ENCODE measurements around the gene IGBP1. TPM values are rescaled to one million over a fixed set of nuclear protein-coding genes. Genes with fewer than 3 reads are reported as not detected.
"Not testable (repeated sequence)": the region's sequence is repeated elsewhere in the genome, so short reads cannot be mapped to it uniquely, and the experiment has no call there.

The IGBP1 gene
- total RNA-seq, 1 experiment from 2014 or later = 57.6 TPM

GRCh38 chrX:70117738-70118137, 15.5 kb upstream of the IGBP1 start:
- Histone ChIP-seq H3K9me2 (ENCODE audit: insufficient read depth) (no peaks in the 10 kb centered on the region), H3K4me2 (no peak overlapping the region), H3K4me3 (no peak overlapping the region), H3K36me3 (ENCODE audit: low read depth) (no peaks in the 10 kb centered on the region), H4K20me1 (ENCODE audit: insufficient read depth) (no peaks in the 10 kb centered on the region), H3K79me2 (ENCODE audit: low read depth) (no peaks in the 10 kb centered on the region), H3K27ac (no peak overlapping the region), H2AFZ (no peak overlapping the region), H3K4me1 (replicated peaks; ENCODE audit: insufficient read depth) (no peaks in the 10 kb centered on the region), H3K27me3 (ENCODE audit: insufficient read depth, low read depth) (peaks cover 19% of the 10 kb centered on the region), H3F3A (ENCODE audit: insufficient read depth, low read depth) (no peaks in the 10 kb centered on the region), H3K9me3 (ENCODE audit: insufficient read depth, low read depth) (no peaks in the 10 kb centered on the region)
- POLR2A ChIA-PET (ENCODE audit: unreplicated experiment) = no interaction called here
- intact Hi-C loops (cut with micrococcal nuclease; ENCODE audit: unreplicated experiment) = no loop called here
- no peak for DNase-seq
- TF ChIP-seq CTCF (conservative IDR thresholded peaks at IDR 0.05) (no peak), EZH2 (IDR thresholded peaks at IDR 0.05; ENCODE audit: low read depth) (no peak)
- CTCF ChIA-PET = no interaction called here
- no TSS peak for BruUV-seq (replicated peaks)

DNA sequence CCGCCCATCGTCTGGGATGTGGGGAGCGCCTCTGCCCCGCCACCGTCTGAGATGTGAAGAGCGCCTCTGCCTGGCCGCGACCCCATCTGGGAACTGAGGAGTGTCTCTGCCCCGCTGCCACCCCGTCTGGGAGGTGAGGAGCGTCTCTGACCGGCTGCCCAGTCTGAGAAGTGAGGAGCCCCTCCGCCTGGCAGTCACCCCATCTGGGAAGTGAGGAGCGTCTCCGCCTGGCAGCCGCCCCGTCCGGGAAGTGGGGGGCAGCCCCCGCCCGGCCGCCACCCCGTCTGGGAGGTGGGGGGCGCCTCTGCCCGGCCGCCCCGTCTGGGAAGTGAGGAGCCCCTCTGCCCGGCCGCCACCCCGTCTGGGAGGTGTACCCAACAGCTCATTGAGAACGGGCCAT, 10.2 kb upstream of the IGBP1 start:
- intact Hi-C loops (cut with micrococcal nuclease; ENCODE audit: unreplicated experiment); H3K36me3 ChIP-seq (ENCODE audit: low read depth); POLR2A ChIA-PET (ENCODE audit: unreplicated experiment); H3K9me2 ChIP-seq (ENCODE audit: insufficient read depth); H2AFZ ChIP-seq; H3F3A ChIP-seq (ENCODE audit: insufficient read depth, low read depth); H3K79me2 ChIP-seq (ENCODE audit: low read depth); H3K4me1 ChIP-seq (replicated peaks; ENCODE audit: insufficient read depth); H3K9me3 ChIP-seq (ENCODE audit: insufficient read depth, low read depth); H3K4me3 ChIP-seq; H3K4me2 ChIP-seq; CTCF ChIA-PET; H4K20me1 ChIP-seq (ENCODE audit: insufficient read depth); BruUV-seq (replicated peaks); DNase-seq; H3K27ac ChIP-seq: not testable (repeated sequence)
- H3K27me3 ChIP-seq (ENCODE audit: insufficient read depth, low read depth) = peaks cover 16% of the 10 kb centered on the region

DNA sequence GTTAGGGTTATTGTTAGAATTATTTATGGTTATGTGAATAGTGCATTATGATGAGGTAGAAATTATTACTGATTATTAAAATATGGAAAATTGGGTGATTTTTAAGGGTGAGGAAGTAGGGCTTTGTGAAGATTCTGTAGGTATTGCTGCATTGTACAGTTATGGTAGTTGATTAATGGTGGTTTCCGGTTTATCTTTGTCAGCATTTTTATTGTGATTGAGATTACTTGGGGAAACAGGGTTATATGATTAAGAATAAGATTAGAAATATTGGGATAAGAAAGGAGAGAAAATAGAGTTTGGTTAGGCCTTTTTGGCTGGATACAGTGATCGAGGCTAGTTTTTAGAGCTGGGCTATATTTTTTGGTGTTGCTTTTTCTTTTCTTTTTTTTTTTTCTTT, 8.6 kb upstream of the IGBP1 start:
- H3K9me3 ChIP-seq (ENCODE audit: insufficient read depth, low read depth) = no peaks in the 10 kb centered on the region
- no peaks in the 10 kb centered on the region for H3K36me3 ChIP-seq (ENCODE audit: low read depth)
- intact Hi-C loops (cut with micrococcal nuclease; ENCODE audit: unreplicated experiment) = no loop called here
- no peaks in the 10 kb centered on the region for H4K20me1 ChIP-seq (ENCODE audit: insufficient read depth)
- no peak for DNase-seq
- H2AFZ ChIP-seq = no peak overlapping the region
- no peaks in the 10 kb centered on the region for H3K79me2 ChIP-seq (ENCODE audit: low read depth)
- TF ChIP-seq EZH2 (IDR thresholded peaks at IDR 0.05; ENCODE audit: low read depth) (no peak), CTCF (conservative IDR thresholded peaks at IDR 0.05) (no peak)
- H3K4me1 ChIP-seq (replicated peaks; ENCODE audit: insufficient read depth) = no peaks in the 10 kb centered on the region
- ChIA-PET POLR2A (ENCODE audit: unreplicated experiment) (no interaction called here), CTCF (no interaction called here)
- H3K4me3 ChIP-seq = no peak overlapping the region
- H3F3A ChIP-seq (ENCODE audit: insufficient read depth, low read depth) = no peaks in the 10 kb centered on the region
- no peaks in the 10 kb centered on the region for H3K9me2 ChIP-seq (ENCODE audit: insufficient read depth)
- no peak overlapping the region for H3K4me2 ChIP-seq
- BruUV-seq (replicated peaks) = no TSS peak
- H3K27ac ChIP-seq = no peak overlapping the region
- H3K27me3 ChIP-seq (ENCODE audit: insufficient read depth, low read depth) = peaks cover 16% of the 10 kb centered on the region

GRCh38 chrX:70128071-70128470, 5.2 kb upstream of the IGBP1 start:
- H3K79me2 ChIP-seq (ENCODE audit: low read depth) = no peaks in the 10 kb centered on the region
- CTCF ChIA-PET = no interaction called here
- H3K4me1 ChIP-seq (replicated peaks; ENCODE audit: insufficient read depth) = peaks cover 14% of the 10 kb centered on the region
- H3K27ac ChIP-seq = no peak overlapping the region
- peaks cover 4% of the 10 kb centered on the region; the same call in 1 of the 2 replicates for H3K27me3 ChIP-seq (ENCODE audit: insufficient read depth, low read depth)
- no peak for TF ChIP-seq EZH2 (IDR thresholded peaks at IDR 0.05; ENCODE audit: low read depth)
- no peak for TF ChIP-seq CTCF (conservative IDR thresholded peaks at IDR 0.05)
- POLR2A ChIA-PET (ENCODE audit: unreplicated experiment) = no interaction called here
- peaks cover 5% of the 10 kb centered on the region; the same call in 1 of the 2 replicates for H3F3A ChIP-seq (ENCODE audit: insufficient read depth, low read depth)
- H3K4me3 ChIP-seq = no peak overlapping the region
- no peak overlapping the region for H2AFZ ChIP-seq
- no TSS peak for BruUV-seq (replicated peaks)
- no peak overlapping the region for H3K4me2 ChIP-seq
- H3K9me2 ChIP-seq (ENCODE audit: insufficient read depth) = no peaks in the 10 kb centered on the region
- H4K20me1 ChIP-seq (ENCODE audit: insufficient read depth) = no peaks in the 10 kb centered on the region
- intact Hi-C loops (cut with micrococcal nuclease; ENCODE audit: unreplicated experiment) = no loop called here
- H3K36me3 ChIP-seq (ENCODE audit: low read depth) = no peaks in the 10 kb centered on the region
- no peaks in the 10 kb centered on the region for H3K9me3 ChIP-seq (ENCODE audit: insufficient read depth, low read depth)
- DNase-seq = no peak

Data from PC-9 (cell line).